Neural crest cell (in vitro differentiated cells): ENCODE measurements around the gene AQP10. TPM values are rescaled to one million over a fixed set of nuclear protein-coding genes. Genes with fewer than 3 reads are reported as not detected.

Experiments
- DNase-seq: peaks from one replicate; pipeline ENCODE4 v3.0.0; 2021; ENCODE audit warnings: low read depth, mixed read lengths, low spot score
- H3K27ac Mint-ChIP-seq: one replicate; pipeline ENCODE4 v1.8.0; 2021; ENCODE audit warnings: mild to moderate bottlenecking, mixed read lengths; ENCODE audit not compliant: unreplicated experiment
- H3K27me3 Mint-ChIP-seq: 2 replicates; pipeline ENCODE4 v1.8.0; 2021; ENCODE audit warnings: low read depth, mild to moderate bottlenecking, mixed read lengths
- H3K36me3 Mint-ChIP-seq: 2 replicates; pipeline ENCODE4 v1.8.0; 2021; ENCODE audit warnings: low read depth, mild to moderate bottlenecking, mixed read lengths
- H3K4me1 Mint-ChIP-seq: 2 replicates; pipeline ENCODE4 v1.8.0; 2021; ENCODE audit warnings: mixed read lengths
- H3K4me3 Mint-ChIP-seq: one replicate; pipeline ENCODE4 v1.8.0; 2021; ENCODE audit warnings: mild to moderate bottlenecking, mixed read lengths
- H3K9me3 Mint-ChIP-seq: 2 replicates; pipeline ENCODE4 v1.8.0; 2021; ENCODE audit warnings: mixed read lengths
- total RNA-seq: library from RNA; stranded (reverse); gene quantifications from 2 replicates; pipeline ENCODE4 v1.2.1, GENCODE V29; 2021
- TF ChIP-seq, protein P1 (sequence below): fragments of 200-600 bp; sonication (generic); conservative IDR thresholded peaks from 2 replicates; pipeline ENCODE4 v1.5.0; 2021; ENCODE audit warnings: antibody characterized with exemption, mild to moderate bottlenecking

Gene AQP10
- total RNA-seq, 1 donor from 2014 or later: not detected

DNA sequence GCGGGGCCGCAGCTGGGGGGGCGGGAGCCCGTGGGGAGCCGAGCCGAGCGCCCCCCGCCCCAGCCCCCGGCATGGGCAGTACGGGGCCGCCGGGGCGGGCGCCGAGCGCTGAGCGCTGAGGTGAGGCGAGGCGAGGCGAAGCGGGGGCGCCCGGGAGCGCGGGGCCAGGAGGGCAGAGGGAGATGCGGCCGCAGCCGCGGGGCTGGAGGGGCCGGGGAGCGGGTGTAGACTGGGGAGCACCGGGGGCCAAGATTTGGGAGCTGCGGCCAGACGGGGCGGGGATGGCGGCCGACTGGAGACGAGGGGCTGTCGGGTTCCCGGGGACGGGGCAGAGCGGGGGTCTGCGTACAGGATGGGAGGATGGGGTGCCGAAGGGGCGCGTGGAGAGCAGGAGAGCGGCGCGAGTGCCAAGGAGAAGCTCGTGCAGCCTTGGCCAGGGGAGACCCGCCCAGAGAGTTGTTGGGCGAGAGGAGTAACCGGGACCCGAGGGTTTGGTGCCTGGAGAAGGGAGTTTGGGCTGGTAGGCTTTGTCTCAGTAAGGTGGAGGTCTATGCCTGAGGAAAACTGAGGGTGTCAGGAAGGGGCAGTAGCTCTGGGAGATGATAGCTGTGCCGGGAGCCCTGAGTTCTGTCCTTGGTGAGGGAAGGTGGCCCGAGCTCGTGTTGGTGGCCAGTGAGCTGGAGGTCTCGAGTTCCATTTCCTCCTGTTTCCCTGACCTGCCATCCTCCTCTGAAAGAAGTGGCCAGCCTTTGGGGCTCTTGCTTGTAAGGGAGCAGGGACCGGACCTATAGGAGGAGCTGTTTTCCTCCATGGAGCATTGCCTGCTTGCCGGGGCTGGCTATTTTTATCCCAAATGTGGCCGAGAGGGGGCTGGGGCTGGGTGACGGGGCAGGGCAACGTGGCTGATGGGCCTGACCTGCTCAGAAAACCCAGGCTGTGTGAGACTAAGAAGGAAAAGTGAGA lies 5.0 kb downstream of the AQP10 start:
- TF ChIP-seq, protein P1, sequence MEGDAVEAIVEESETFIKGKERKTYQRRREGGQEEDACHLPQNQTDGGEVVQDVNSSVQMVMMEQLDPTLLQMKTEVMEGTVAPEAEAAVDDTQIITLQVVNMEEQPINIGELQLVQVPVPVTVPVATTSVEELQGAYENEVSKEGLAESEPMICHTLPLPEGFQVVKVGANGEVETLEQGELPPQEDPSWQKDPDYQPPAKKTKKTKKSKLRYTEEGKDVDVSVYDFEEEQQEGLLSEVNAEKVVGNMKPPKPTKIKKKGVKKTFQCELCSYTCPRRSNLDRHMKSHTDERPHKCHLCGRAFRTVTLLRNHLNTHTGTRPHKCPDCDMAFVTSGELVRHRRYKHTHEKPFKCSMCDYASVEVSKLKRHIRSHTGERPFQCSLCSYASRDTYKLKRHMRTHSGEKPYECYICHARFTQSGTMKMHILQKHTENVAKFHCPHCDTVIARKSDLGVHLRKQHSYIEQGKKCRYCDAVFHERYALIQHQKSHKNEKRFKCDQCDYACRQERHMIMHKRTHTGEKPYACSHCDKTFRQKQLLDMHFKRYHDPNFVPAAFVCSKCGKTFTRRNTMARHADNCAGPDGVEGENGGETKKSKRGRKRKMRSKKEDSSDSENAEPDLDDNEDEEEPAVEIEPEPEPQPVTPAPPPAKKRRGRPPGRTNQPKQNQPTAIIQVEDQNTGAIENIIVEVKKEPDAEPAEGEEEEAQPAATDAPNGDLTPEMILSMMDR: peak; percentile 62

DNA sequence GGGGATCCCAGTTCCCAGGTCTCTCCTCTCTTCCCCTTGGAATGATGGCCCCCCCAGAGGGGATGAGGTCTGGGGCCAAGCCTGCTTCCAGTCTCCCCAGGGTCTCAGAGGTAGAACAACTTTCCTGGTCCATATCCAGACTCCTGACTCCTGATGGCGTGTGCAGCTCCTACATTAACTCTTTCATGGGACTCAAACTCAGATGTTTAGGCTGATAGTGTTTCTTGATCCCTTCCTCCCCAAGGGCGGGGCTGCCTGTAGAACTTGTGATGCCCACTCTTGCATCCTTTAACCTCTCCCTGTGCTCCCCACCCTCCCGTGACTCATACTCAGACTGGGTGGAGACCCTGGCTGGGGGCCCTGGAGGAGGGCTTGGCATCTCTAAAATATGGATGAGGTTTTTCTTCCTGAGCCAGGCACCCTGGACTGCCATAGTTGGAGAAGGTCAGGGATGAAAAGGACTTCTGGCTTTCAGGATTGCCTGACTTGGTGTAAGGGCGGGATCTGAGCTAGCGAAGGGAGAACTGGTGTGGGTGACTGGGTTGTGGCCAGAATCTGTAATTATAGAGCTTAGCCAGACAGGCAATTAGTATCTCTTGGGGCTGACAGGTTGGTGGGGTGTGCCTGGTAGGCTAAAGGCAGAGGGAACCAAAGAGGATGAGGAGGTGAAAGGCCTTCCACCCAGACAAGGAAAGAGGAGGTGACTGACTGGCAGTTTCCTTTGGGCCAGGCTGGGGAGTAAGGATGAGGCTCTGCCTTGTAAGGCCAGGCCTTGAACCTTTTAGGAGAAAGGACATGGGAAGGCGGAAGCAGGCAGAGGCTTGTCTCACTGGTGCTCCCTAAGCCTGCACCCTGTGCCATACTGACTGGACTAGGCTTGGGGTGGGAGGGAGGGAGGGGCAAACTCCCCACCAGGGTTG lies 5.9 kb downstream of the AQP10 start:
- Mint-ChIP-seq H3K27me3 (peaks cover 24% of the 10 kb centered on the region), H3K4me3 (peak overlapping the region; percentile 100), H3K9me3 (no peaks in the 10 kb centered on the region), H3K4me1 (peaks cover 32% of the 10 kb centered on the region), H3K36me3 (no peaks in the 10 kb centered on the region), H3K27ac (peak overlapping the region; percentile 81)
- no peak for DNase-seq
- TF ChIP-seq, protein P1: peak; percentile 25

More for the DNA sequence above, 5.0 kb downstream of the AQP10 start:
- peak overlapping the region; percentile 100 for H3K4me3 Mint-ChIP-seq
- peaks cover 32% of the 10 kb centered on the region for H3K4me1 Mint-ChIP-seq
- no peaks in the 10 kb centered on the region for H3K9me3 Mint-ChIP-seq
- DNase-seq: peak; percentile 76
- H3K27ac Mint-ChIP-seq: peak overlapping the region; percentile 93
- H3K36me3 Mint-ChIP-seq: no peaks in the 10 kb centered on the region
- peaks cover 33% of the 10 kb centered on the region for H3K27me3 Mint-ChIP-seq

DNA sequence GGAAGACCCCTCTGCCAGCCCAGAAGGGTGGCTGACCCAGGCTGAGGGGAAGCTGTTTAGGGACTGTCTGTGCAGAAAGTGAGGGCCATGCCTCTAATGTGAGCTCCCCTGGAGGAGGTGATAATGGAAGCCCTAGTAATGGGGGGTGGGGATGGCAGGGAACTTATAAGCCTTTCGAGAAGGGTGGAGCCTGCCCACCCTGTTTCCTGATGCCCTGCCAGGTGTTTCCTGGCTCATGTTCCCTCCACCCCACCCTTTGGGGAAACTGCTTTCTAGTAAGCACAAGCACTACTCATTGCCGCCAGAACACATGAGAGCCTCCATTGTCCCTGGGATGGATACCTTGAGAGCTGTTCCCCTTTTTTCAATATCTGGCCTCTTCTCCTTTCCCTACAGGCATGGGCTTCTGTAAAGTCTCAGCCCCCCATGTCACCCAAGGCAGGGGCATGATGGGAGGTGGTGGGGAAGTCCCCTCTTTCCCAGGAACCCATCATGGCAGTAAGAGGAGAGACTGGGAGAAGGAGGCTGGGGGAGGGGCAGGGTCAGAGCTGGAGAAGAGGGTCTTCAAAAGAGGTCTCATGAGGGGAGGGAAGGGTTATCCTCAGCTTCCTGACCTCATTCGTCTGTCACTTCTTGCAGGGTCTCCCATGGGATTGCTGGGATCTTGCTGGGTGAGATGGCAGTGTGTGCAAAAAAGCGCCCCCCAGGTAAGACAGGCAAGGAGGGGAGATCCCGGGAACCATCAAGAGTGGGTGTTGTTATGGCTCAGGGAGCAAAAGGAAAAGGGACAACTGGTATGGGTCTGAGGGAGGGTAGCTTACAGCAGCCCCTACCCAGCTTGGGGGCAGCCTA lies 6.8 kb downstream of the AQP10 start:
- Mint-ChIP-seq H3K4me3 (peak overlapping the region; percentile 80), H3K36me3 (no peaks in the 10 kb centered on the region)

DNA sequence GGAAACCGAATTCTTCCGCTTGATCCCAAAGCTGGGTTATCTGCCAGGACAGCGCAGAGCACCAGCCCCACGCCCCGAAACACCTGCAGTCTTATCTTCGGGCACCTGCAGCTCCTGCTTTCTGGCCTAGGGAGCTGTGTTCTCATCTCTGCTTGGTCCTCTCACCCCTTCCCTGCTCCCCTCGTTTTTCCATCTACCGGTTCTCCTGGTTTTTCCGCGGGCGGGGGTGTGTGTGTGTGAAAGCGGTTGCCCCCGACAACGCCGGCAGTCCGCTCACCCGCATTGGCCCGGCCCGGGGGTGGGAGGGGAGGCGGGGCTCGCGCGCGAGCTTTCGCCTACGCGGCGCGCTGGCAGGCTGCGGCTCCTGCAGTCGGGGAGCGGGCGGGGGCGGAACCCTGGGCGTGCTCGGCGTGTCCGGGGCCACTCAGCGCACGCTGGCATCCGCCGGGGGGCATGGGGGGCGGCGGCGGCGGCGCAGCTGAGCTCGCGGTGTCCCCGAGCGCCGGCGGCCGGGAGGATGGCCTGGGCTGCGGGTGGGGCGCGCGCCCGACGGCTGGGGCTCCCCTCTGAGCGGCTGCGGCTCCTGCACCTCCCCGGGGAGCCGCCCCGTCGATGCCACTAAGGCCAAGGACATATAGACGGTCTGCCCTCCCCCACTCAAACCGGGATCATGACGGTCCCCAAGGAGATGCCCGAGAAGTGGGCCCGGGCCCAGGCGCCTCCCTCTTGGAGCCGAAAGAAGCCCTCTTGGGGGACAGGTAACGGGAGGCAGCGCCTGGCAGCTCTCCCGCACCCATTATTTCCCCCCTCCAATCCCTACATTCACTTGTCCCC lies 7.6 kb downstream of the AQP10 start:
- H3K4me1 Mint-ChIP-seq: peaks cover 32% of the 10 kb centered on the region
- no peaks in the 10 kb centered on the region for H3K9me3 Mint-ChIP-seq
- peak overlapping the region; percentile 90 for H3K4me3 Mint-ChIP-seq
- peaks cover 10% of the 10 kb centered on the region for H3K27me3 Mint-ChIP-seq
- no peak overlapping the region for H3K27ac Mint-ChIP-seq
- TF ChIP-seq, protein P1: no peak
- no peaks in the 10 kb centered on the region for H3K36me3 Mint-ChIP-seq
- peak; percentile 55 for DNase-seq

More for the DNA sequence above, 6.8 kb downstream of the AQP10 start:
- Mint-ChIP-seq H3K27ac (no peak overlapping the region), H3K27me3 (peaks cover 17% of the 10 kb centered on the region), H3K4me1 (peaks cover 32% of the 10 kb centered on the region), H3K9me3 (no peaks in the 10 kb centered on the region)
- no peak for DNase-seq
- TF ChIP-seq, protein P1: no peak
